ENCODE measurements around the gene PTPN3. TPM values are rescaled to one million over a fixed set of nuclear protein-coding genes. Genes with fewer than 3 reads are reported as not detected.

PTPN3 gene
- total and polyA plus RNA-seq, 10 of the 15 experiments (the other 5 are each of a cell fraction or from before 2014, with no cell fraction given), result 0.18 to 1.3 (median 0.39) TPM

DNA sequence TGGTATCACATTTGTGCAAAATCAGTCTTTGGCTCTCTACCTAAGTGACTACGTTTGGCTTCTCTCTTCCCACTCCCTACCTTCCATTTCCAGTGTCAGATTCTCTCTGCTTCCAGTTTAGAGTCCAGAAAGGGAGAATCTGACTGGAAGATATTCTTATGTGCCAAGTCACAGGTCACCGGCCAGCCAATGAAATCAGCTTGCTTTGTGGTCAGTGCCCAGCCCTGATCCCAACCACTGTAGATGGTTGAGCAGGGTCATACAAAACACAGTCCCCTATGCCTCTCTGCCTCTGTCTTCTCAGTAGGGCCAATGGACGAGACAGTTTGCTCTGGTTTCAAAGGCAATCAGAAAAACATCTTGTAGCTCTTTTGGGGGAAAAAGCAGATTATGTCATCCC, 161.7 kb downstream of the PTPN3 start:
- ChIA-PET RAD21 (ENCODE audit: unreplicated experiment) (no interaction called here), POLR2A (no interaction called here), SMC1A (ENCODE audit: uncharacterized antibody, unreplicated experiment) (no interaction called here), CTCF (interaction anchor here (1.0 kb wide), 1 partner anchor 106 kb away, joined by 3 read pairs; no protein-coding TSS in a partner anchor)
- Histone ChIP-seq H3K27ac (ENCODE audit: control insufficient read depth, insufficient read depth) (no peak overlapping the region), H3K27me3 (replicated peaks in 1 of 2; ENCODE audit: control insufficient read depth in 2 of 2, insufficient read depth in 2 of 2, low read length in 1 of 2) (peaks cover 0 to 3% of the 10 kb centered on the region in 2 experiments; a peak in 2 of 4 replicates), H3K4me1 (ENCODE audit: control insufficient read depth, insufficient read depth, low read length) (no peaks in the 10 kb centered on the region), H2AFZ (ENCODE audit: control insufficient read depth, low read depth, low read length) (no peak overlapping the region), H4K20me1 (ENCODE audit: control insufficient read depth, insufficient read depth) (no peaks in the 10 kb centered on the region), H3K4me2 (ENCODE audit: control insufficient read depth, insufficient read depth) (no peak overlapping the region), H3K9ac (ENCODE audit: control insufficient read depth, insufficient read depth, low read length) (no peak overlapping the region), H3K79me2 (ENCODE audit: control insufficient read depth, insufficient read depth, low read length) (no peaks in the 10 kb centered on the region), H3K4me3 (no peak overlapping the region), H3K36me3 (ENCODE audit: control insufficient read depth in 2 of 2, insufficient read depth in 2 of 2, low read length in 1 of 2) (no peaks in the 10 kb centered on the region), H3K9me3 (replicated peaks; ENCODE audit: control insufficient read depth, insufficient read depth, low read length) (no peaks in the 10 kb centered on the region)
- WGBS (ENCODE audit: insufficient coverage, insufficient replicate concordance, low lambda C conversion rate, missing lambda C conversion rate), result 33% methylated on average over 3 of the region's 3 CpGs
- no peak for ATAC-seq
- intact Hi-C loops (cut with micrococcal nuclease; ENCODE audit: unreplicated experiment) (no loop called here), in situ Hi-C loops (cut with MboI) (no loop called here)
- no peak for FAIRE-seq
- no peak for TF ChIP-seq MYB (IDR thresholded peaks at IDR 0.05; ENCODE audit: borderline replicate concordance, low read depth, low read length)
- BruUV-seq (replicated peaks), result no TSS peak
- DNase-seq (ENCODE audit: low read depth, low spot score), result no peak

DNA sequence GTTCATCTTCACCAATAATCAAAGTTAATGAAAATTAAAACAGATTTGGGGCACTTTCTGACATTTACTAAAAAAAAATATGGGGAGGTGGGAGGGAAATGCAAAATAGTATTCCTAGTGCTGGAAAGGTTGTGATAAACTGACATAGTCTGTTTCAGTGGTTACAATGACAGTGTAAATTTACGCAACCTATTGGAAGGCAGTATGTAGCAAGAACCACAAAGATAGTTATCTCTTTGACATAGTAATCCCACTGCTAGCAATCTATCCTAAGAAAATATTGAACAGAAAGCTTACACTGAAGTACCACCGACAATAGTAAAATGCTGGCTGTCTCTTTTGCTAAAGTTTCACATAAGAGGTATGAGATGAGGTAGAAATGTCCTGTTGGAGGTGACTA, 162.2 kb downstream of the PTPN3 start:
- H3K4me2 ChIP-seq (ENCODE audit: control insufficient read depth, insufficient read depth), result no peak overlapping the region
- H3K27ac ChIP-seq (ENCODE audit: control insufficient read depth, insufficient read depth), result no peak overlapping the region
- H4K20me1 ChIP-seq (ENCODE audit: control insufficient read depth, insufficient read depth), result no peaks in the 10 kb centered on the region
- H3K4me3 ChIP-seq, result no peak overlapping the region
- DNase-seq (ENCODE audit: low read depth, low spot score) (no peak), FAIRE-seq (no peak), ATAC-seq (no peak)
- peaks cover 0 to 3% of the 10 kb centered on the region in 2 experiments; a peak in 2 of 4 replicates for H3K27me3 ChIP-seq (replicated peaks in 1 of 2; ENCODE audit: control insufficient read depth in 2 of 2, insufficient read depth in 2 of 2, low read length in 1 of 2)
- no peaks in the 10 kb centered on the region for H3K9me3 ChIP-seq (replicated peaks; ENCODE audit: control insufficient read depth, insufficient read depth, low read length)
- in situ Hi-C loops (cut with MboI), result no loop called here
- ChIA-PET POLR2A (no interaction called here), CTCF (no interaction called here), RAD21 (ENCODE audit: unreplicated experiment) (no interaction called here), SMC1A (ENCODE audit: uncharacterized antibody, unreplicated experiment) (no interaction called here)
- H3K9ac ChIP-seq (ENCODE audit: control insufficient read depth, insufficient read depth, low read length), result no peak overlapping the region
- no peaks in the 10 kb centered on the region for H3K36me3 ChIP-seq (ENCODE audit: control insufficient read depth in 2 of 2, insufficient read depth in 2 of 2, low read length in 1 of 2)
- intact Hi-C loops (cut with micrococcal nuclease; ENCODE audit: unreplicated experiment), result no loop called here
- no peaks in the 10 kb centered on the region for H3K79me2 ChIP-seq (ENCODE audit: control insufficient read depth, insufficient read depth, low read length)
- 36% methylated on average over 2 of the region's 2 CpGs for WGBS (ENCODE audit: insufficient coverage, insufficient replicate concordance, low lambda C conversion rate, missing lambda C conversion rate)
- BruUV-seq (replicated peaks), result no TSS peak
- TF ChIP-seq EGR1 (IDR thresholded peaks at IDR 0.05; ENCODE audit: borderline replicate concordance in 1 of 2, low read depth in 2 of 2, low read length in 2 of 2), result no peak
- TF ChIP-seq RAD51 (IDR thresholded peaks at IDR 0.05), result no peak
- no peak for TF ChIP-seq SREBF1 (IDR thresholded peaks at IDR 0.05; ENCODE audit: low read length)
- TF ChIP-seq MYB (IDR thresholded peaks at IDR 0.05; ENCODE audit: borderline replicate concordance, low read depth, low read length), result no peak
- no peak for TF ChIP-seq SIX5 (IDR thresholded peaks at IDR 0.05; ENCODE audit: low read depth, low read length, severe bottlenecking)
- no peak for TF ChIP-seq WRNIP1 (IDR thresholded peaks at IDR 0.05; ENCODE audit: borderline replicate concordance, low read depth, low read length)
- TF ChIP-seq, protein P1, sequence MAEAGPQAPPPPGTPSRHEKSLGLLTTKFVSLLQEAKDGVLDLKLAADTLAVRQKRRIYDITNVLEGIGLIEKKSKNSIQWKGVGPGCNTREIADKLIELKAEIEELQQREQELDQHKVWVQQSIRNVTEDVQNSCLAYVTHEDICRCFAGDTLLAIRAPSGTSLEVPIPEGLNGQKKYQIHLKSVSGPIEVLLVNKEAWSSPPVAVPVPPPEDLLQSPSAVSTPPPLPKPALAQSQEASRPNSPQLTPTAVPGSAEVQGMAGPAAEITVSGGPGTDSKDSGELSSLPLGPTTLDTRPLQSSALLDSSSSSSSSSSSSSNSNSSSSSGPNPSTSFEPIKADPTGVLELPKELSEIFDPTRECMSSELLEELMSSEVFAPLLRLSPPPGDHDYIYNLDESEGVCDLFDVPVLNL (IDR thresholded peaks at IDR 0.05; ENCODE audit: low read depth, low read length), result no peak
- TF ChIP-seq, protein P2, sequence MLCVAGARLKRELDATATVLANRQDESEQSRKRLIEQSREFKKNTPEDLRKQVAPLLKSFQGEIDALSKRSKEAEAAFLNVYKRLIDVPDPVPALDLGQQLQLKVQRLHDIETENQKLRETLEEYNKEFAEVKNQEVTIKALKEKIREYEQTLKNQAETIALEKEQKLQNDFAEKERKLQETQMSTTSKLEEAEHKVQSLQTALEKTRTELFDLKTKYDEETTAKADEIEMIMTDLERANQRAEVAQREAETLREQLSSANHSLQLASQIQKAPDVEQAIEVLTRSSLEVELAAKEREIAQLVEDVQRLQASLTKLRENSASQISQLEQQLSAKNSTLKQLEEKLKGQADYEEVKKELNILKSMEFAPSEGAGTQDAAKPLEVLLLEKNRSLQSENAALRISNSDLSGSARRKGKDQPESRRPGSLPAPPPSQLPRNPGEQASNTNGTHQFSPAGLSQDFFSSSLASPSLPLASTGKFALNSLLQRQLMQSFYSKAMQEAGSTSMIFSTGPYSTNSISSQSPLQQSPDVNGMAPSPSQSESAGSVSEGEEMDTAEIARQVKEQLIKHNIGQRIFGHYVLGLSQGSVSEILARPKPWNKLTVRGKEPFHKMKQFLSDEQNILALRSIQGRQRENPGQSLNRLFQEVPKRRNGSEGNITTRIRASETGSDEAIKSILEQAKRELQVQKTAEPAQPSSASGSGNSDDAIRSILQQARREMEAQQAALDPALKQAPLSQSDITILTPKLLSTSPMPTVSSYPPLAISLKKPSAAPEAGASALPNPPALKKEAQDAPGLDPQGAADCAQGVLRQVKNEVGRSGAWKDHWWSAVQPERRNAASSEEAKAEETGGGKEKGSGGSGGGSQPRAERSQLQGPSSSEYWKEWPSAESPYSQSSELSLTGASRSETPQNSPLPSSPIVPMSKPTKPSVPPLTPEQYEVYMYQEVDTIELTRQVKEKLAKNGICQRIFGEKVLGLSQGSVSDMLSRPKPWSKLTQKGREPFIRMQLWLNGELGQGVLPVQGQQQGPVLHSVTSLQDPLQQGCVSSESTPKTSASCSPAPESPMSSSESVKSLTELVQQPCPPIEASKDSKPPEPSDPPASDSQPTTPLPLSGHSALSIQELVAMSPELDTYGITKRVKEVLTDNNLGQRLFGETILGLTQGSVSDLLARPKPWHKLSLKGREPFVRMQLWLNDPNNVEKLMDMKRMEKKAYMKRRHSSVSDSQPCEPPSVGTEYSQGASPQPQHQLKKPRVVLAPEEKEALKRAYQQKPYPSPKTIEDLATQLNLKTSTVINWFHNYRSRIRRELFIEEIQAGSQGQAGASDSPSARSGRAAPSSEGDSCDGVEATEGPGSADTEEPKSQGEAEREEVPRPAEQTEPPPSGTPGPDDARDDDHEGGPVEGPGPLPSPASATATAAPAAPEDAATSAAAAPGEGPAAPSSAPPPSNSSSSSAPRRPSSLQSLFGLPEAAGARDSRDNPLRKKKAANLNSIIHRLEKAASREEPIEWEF (IDR thresholded peaks at IDR 0.05; ENCODE audit: insufficient replicate concordance, low read depth, low read length), result no peak
- no peak overlapping the region for H2AFZ ChIP-seq (ENCODE audit: control insufficient read depth, low read depth, low read length)
- H3K4me1 ChIP-seq (ENCODE audit: control insufficient read depth, insufficient read depth, low read length), result no peaks in the 10 kb centered on the region

Measured in GM12878 (cell line).